ENCODE measurements around the gene ELAVL2. TPM values are rescaled to one million over a fixed set of nuclear protein-coding genes. Genes with fewer than 3 reads are reported as not detected.

ELAVL2 gene
- total RNA-seq, 1 experiment from 2014 or later: 16.8 TPM

DNA sequence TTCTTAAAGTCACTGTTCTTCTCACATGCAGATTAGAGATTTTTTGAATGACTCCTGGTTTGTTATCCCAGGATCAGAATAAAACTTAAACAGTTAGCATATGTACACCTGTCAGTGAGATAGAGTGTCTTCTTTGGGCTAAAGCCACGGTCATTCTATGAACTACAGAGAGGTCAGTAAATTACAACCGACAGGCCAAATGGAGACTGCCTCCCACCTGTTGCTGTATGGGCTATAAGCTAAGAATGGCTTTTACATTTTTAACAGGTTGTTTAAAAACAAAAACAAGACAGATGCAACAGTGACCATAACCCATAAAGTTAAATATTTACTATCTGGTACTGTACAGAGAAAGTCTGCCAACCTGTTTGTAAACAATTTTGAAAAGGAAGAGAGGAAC is 125.7 kb downstream of the ELAVL2 start:
- Histone ChIP-seq H4K5ac (ENCODE audit: insufficient read length, low read depth, low read length) (no peak overlapping the region), H2BK5ac (ENCODE audit: insufficient read length, low read length) (no peak overlapping the region), H4K8ac (replicated peaks; ENCODE audit: insufficient read length, low read depth, low read length) (no peak overlapping the region), H2AK5ac (ENCODE audit: insufficient read length, low read length) (no peak overlapping the region), H3K9me3 (ENCODE audit: control insufficient read depth, low read depth, low read length) (no peaks in the 10 kb centered on the region), H3K4me1 (ENCODE audit: insufficient read depth, low read length) (0 out of 2 replicates have a peak, but pooled peaks cover under 1% of the 10 kb centered on the region), H3K4me2 (ENCODE audit: insufficient read depth, insufficient read length, low read length) (no peak overlapping the region), H3K56ac (ENCODE audit: insufficient read length, low read depth, low read length) (no peak overlapping the region), H2BK15ac (ENCODE audit: low read depth, low read length) (no peak overlapping the region), H3K79me2 (ENCODE audit: insufficient read depth, low read length) (no peaks in the 10 kb centered on the region; the same call in 1 of the 2 replicates), H4K91ac (ENCODE audit: insufficient read length, low read depth, low read length) (no peak overlapping the region), H3K14ac (ENCODE audit: insufficient read depth, low read length) (no peak overlapping the region), H3K18ac (ENCODE audit: insufficient read length, low read depth, low read length) (no peak overlapping the region), H3K9ac (ENCODE audit: extremely low read depth, insufficient read length, low read length) (no peak overlapping the region), H2BK120ac (ENCODE audit: low read depth, low read length, poor library complexity, severe bottlenecking) (no peak overlapping the region), H2BK20ac (ENCODE audit: low read depth, low read length, poor library complexity, severe bottlenecking) (no peak overlapping the region), H3K23ac (ENCODE audit: insufficient read length, low read depth, low read length) (no peak overlapping the region), H3K4ac (ENCODE audit: low read depth, low read length) (no peak overlapping the region), H2BK12ac (ENCODE audit: insufficient read length, low read depth, low read length) (no peak overlapping the region), H2AFZ (ENCODE audit: low read length) (no peak overlapping the region), H4K20me1 (ENCODE audit: control insufficient read depth, insufficient read depth, insufficient read length) (no peaks in the 10 kb centered on the region), H3K27me3 (ENCODE audit: insufficient read depth, low read length) (no peaks in the 10 kb centered on the region), H3K27ac (ENCODE audit: insufficient read length, low read depth, low read length) (no peak overlapping the region), H3T11ph (ENCODE audit: low read length) (no peak overlapping the region), H3K79me1 (ENCODE audit: insufficient read depth, low read depth, low read length, poor library complexity, severe bottlenecking) (no peaks in the 10 kb centered on the region), H3K23me2 (ENCODE audit: insufficient read length, low read depth, low read length, poor library complexity, severe bottlenecking) (no peaks in the 10 kb centered on the region)
- no peak for DNase-seq
- TF ChIP-seq, protein P1, sequence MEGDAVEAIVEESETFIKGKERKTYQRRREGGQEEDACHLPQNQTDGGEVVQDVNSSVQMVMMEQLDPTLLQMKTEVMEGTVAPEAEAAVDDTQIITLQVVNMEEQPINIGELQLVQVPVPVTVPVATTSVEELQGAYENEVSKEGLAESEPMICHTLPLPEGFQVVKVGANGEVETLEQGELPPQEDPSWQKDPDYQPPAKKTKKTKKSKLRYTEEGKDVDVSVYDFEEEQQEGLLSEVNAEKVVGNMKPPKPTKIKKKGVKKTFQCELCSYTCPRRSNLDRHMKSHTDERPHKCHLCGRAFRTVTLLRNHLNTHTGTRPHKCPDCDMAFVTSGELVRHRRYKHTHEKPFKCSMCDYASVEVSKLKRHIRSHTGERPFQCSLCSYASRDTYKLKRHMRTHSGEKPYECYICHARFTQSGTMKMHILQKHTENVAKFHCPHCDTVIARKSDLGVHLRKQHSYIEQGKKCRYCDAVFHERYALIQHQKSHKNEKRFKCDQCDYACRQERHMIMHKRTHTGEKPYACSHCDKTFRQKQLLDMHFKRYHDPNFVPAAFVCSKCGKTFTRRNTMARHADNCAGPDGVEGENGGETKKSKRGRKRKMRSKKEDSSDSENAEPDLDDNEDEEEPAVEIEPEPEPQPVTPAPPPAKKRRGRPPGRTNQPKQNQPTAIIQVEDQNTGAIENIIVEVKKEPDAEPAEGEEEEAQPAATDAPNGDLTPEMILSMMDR (conservative IDR thresholded peaks at IDR 0.05): no peak
- H3K4me3 Mint-ChIP-seq: no peak overlapping the region
- H3K27me3 Mint-ChIP-seq (ENCODE audit: low read depth): no peaks in the 10 kb centered on the region
- WGBS (ENCODE audit: extremely low coverage, insufficient read length, low lambda C conversion rate): no CpG with 5 or more reads among the region's 2 CpGs
- H3K36me3 Mint-ChIP-seq (ENCODE audit: insufficient read depth in 1 of 3, low read depth in 3 of 3): peaks cover 0 to 9% (median 1%) of the 10 kb centered on the region in 3 experiments; a peak in 4 of 7 replicates
- H3K27ac Mint-ChIP-seq: no peak overlapping the region
- no peaks in the 10 kb centered on the region for H3K9me3 Mint-ChIP-seq
- peaks cover 10 to 15% of the 10 kb centered on the region in 2 experiments for H3K4me1 Mint-ChIP-seq
